ENCODE measurements around the gene MORN1.

MORN1 gene

DNA sequence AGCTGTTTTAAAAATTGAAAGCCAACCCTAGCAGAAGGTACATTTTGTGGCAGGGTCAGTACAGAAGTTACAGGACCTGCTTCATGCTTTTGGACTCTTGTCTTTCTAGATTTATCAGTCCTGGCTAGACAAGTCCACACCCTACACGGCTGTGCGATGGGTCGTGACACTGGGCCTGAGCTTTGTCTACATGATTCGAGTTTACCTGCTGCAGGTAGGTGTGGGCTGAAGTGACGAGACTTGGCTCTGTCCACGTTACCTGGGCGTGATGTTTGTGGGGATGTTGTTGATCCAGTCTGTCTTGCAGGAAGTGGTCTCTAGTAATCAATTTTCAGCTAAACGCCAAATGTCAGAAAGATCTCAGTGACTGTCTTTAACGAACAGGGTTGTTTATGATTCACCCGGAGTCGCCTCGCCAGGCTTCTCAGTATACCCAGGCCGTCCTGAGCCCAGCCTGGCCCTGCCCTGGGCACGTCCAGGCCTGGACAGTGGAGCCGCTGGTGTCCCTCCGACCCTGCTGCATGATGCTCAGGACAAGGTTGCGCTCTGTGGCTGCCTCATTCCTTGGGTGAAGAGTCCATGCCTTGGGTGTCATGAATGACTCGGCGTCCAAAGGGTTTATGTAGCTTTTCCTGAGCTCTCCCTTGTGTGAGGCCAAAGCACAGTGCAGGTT is 5.8 kb upstream of the MORN1 start:
- no peak overlapping the region for H2AFZ ChIP-seq
- H3K4me3 ChIP-seq (ENCODE audit: low read depth, low read length), result no peak overlapping the region

DNA sequence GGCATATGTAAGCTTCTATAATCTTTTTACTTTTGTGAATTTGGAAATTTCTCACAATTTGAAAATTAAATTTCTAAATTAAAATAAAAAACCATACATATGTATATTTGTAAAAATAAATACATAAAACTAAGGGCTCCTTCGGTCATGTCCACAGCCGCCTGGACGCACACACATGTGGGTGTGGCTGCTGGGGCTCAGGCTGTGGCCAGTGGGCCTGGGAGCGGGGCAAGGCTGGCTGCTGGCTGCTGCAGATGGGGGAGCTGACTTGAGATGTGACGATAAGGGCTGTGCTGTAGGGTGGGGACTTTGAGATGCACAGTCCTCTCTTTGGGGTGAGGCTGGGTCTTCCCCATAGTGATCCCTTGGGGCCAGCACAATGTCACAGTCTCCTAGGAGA is 5.1 kb upstream of the MORN1 start:
- Histone ChIP-seq H3K9ac (no peak overlapping the region), H3K27ac (no peak overlapping the region), H3K79me2 (peaks cover 21% of the 10 kb centered on the region), H3K4me2 (ENCODE audit: low read length) (no peak overlapping the region), H3K4me1 (peaks cover 5% of the 10 kb centered on the region), H3K27me3 (ENCODE audit: control insufficient read depth, insufficient read depth, low read length) (no peaks in the 10 kb centered on the region), H3K36me3 (ENCODE audit: control insufficient read depth, insufficient read depth, low read length) (no peaks in the 10 kb centered on the region), H3K9me3 (ENCODE audit: control insufficient read depth, low read length) (no peaks in the 10 kb centered on the region), H2AFZ (no peak overlapping the region), H3K4me3 (ENCODE audit: low read depth, low read length) (no peak overlapping the region)
- TF ChIP-seq, protein P1, sequence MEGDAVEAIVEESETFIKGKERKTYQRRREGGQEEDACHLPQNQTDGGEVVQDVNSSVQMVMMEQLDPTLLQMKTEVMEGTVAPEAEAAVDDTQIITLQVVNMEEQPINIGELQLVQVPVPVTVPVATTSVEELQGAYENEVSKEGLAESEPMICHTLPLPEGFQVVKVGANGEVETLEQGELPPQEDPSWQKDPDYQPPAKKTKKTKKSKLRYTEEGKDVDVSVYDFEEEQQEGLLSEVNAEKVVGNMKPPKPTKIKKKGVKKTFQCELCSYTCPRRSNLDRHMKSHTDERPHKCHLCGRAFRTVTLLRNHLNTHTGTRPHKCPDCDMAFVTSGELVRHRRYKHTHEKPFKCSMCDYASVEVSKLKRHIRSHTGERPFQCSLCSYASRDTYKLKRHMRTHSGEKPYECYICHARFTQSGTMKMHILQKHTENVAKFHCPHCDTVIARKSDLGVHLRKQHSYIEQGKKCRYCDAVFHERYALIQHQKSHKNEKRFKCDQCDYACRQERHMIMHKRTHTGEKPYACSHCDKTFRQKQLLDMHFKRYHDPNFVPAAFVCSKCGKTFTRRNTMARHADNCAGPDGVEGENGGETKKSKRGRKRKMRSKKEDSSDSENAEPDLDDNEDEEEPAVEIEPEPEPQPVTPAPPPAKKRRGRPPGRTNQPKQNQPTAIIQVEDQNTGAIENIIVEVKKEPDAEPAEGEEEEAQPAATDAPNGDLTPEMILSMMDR (IDR thresholded peaks at IDR 0.05), result no peak

More for the DNA sequence above, 5.8 kb upstream of the MORN1 start:
- H3K79me2 ChIP-seq, result peaks cover 21% of the 10 kb centered on the region
- no peak overlapping the region for H3K4me2 ChIP-seq (ENCODE audit: low read length)
- peaks cover 5% of the 10 kb centered on the region for H3K4me1 ChIP-seq
- no peak overlapping the region for H3K27ac ChIP-seq
- H3K9ac ChIP-seq, result no peak overlapping the region
- no peaks in the 10 kb centered on the region for H3K36me3 ChIP-seq (ENCODE audit: control insufficient read depth, insufficient read depth, low read length)
- TF ChIP-seq, protein P1 (IDR thresholded peaks at IDR 0.05), result no peak
- H3K27me3 ChIP-seq (ENCODE audit: control insufficient read depth, insufficient read depth, low read length), result no peaks in the 10 kb centered on the region
- no peaks in the 10 kb centered on the region for H3K9me3 ChIP-seq (ENCODE audit: control insufficient read depth, low read length)

DNA sequence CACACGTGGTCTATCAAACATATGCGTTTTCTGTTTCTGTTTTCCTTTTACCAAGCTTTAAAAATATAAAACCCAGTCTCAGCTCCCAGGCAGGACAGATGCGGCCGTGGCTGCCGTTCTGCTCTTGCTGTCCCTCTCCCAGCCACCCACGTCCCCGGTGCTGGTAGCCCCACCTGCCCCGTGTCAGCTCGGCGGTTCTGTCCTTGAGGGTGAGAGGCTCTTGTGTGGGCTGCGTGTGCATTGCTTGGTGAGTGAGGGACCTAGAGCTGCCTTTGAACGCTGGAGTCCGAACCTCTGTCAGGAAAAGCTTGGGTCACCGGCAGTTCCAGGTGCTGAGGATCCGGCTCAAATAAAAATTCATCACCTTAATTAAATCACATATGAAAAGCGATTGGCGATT is 4.7 kb upstream of the MORN1 start:
- H3K4me2 ChIP-seq (ENCODE audit: low read length), result no peak overlapping the region
- H3K9ac ChIP-seq, result no peak overlapping the region
- no peak overlapping the region for H3K27ac ChIP-seq
- no peak overlapping the region for H2AFZ ChIP-seq
- H3K4me3 ChIP-seq (ENCODE audit: low read depth, low read length), result no peak overlapping the region
- H3K9me3 ChIP-seq (ENCODE audit: control insufficient read depth, low read length), result no peaks in the 10 kb centered on the region
- no peaks in the 10 kb centered on the region for H3K27me3 ChIP-seq (ENCODE audit: control insufficient read depth, insufficient read depth, low read length)
- TF ChIP-seq, protein P1 (IDR thresholded peaks at IDR 0.05), result no peak
- H3K4me1 ChIP-seq, result peaks cover 5% of the 10 kb centered on the region
- H3K36me3 ChIP-seq (ENCODE audit: control insufficient read depth, insufficient read depth, low read length), result no peaks in the 10 kb centered on the region
- peaks cover 21% of the 10 kb centered on the region for H3K79me2 ChIP-seq

DNA sequence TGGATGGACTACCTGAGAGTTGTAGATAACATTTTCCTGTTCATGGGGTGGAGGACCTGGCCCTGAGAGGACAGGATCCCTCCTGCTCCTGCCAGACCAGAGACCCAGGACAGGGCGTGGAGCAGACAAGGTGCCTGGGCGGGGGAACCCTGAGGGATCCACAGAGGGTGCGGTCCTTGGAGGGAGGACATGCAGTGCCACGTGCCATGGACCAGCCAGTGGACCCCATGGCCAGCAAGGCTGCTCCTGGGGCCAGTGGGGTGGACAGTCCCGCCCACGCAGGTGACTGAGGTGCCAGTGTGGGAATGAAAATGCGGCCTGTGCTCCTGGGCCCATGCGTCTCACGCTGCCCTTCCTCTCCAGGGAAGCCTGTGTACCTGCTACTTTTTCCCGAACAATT is 3.9 kb upstream of the MORN1 start:
- Histone ChIP-seq H3K9me3 (ENCODE audit: control insufficient read depth, low read length) (no peaks in the 10 kb centered on the region), H3K4me3 (ENCODE audit: low read depth, low read length) (no peak overlapping the region), H3K4me2 (ENCODE audit: low read length) (no peak overlapping the region), H3K27me3 (ENCODE audit: control insufficient read depth, insufficient read depth, low read length) (no peaks in the 10 kb centered on the region), H3K27ac (no peak overlapping the region), H2AFZ (no peak overlapping the region), H3K36me3 (ENCODE audit: control insufficient read depth, insufficient read depth, low read length) (no peaks in the 10 kb centered on the region), H3K4me1 (peaks cover 5% of the 10 kb centered on the region), H3K9ac (no peak overlapping the region), H3K79me2 (peaks cover 21% of the 10 kb centered on the region)
- TF ChIP-seq, protein P1 (IDR thresholded peaks at IDR 0.05), result no peak

DNA sequence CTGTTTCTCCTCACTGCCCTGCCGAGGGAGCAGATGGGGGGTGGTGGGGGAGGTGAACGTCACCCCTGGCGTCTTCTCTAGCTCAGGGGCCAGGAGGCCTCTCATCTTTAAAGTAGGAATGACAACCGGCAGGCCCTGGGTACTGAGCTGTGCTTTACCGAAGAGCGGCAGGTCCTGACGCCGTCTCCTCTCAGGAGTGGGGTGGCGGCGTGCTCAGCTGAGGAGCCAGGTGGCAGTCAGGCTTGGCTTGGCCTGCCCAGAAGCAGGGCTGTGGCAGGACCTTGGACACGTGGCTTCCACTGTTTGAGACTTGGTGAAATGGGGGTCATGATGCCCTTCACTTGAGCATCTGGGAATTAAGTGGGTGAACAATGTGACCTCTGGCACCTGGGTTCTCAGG is 3.4 kb upstream of the MORN1 start:
- no peak overlapping the region for H2AFZ ChIP-seq
- TF ChIP-seq, protein P1 (IDR thresholded peaks at IDR 0.05), result no peak
- H3K79me2 ChIP-seq, result peaks cover 21% of the 10 kb centered on the region
- no peak overlapping the region for H3K4me3 ChIP-seq (ENCODE audit: low read depth, low read length)
- H3K27ac ChIP-seq, result no peak overlapping the region
- peaks cover 5% of the 10 kb centered on the region for H3K4me1 ChIP-seq
- no peak overlapping the region for H3K4me2 ChIP-seq (ENCODE audit: low read length)
- no peaks in the 10 kb centered on the region for H3K36me3 ChIP-seq (ENCODE audit: control insufficient read depth, insufficient read depth, low read length)
- no peaks in the 10 kb centered on the region for H3K27me3 ChIP-seq (ENCODE audit: control insufficient read depth, insufficient read depth, low read length)
- no peak overlapping the region for H3K9ac ChIP-seq
- H3K9me3 ChIP-seq (ENCODE audit: control insufficient read depth, low read length), result no peaks in the 10 kb centered on the region

Data from parathyroid adenoma (tissue), 2 donors.